ENCODE measurements around the gene ELAVL3. TPM values are rescaled to one million over a fixed set of nuclear protein-coding genes. Genes with fewer than 3 reads are reported as not detected.
"Not testable (repeated sequence)": the region's sequence is repeated elsewhere in the genome, so short reads cannot be mapped to it uniquely, and the experiment has no call there.

The ELAVL3 gene
- total RNA-seq, 4 donors from 2014 or later: 0.95 TPM; not detected in 3

DNA sequence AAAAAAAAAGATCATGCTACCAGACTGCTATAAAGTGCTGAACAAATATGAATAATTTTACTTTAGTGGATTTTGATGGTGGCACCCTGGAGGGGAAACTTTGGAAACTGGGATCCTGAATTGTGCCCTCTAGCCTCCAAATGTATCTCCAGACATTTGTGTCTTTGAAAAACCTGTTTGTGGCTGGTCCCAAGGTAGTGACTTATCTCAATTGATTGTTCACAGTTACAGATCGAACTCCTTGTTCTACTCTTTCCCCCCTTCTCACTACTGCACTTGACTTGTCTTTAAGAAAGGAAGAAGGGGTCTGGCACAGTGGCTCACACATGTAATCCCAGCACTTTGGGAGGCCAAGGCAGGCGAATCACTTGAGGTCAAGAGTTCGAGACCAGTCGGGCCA, 72.3 kb downstream of the ELAVL3 start:
- no peaks in the 10 kb centered on the region for H3K9me3 ChIP-seq
- H3K4me3 ChIP-seq: no peak overlapping the region
- no peaks in the 10 kb centered on the region for H3K27me3 ChIP-seq
- no peak for DNase-seq
- H3K27ac ChIP-seq: no peak overlapping the region
- no peaks in the 10 kb centered on the region for H3K36me3 ChIP-seq
- no peak for TF ChIP-seq POLR2A (IDR thresholded peaks at IDR 0.05)
- TF ChIP-seq, protein P1, sequence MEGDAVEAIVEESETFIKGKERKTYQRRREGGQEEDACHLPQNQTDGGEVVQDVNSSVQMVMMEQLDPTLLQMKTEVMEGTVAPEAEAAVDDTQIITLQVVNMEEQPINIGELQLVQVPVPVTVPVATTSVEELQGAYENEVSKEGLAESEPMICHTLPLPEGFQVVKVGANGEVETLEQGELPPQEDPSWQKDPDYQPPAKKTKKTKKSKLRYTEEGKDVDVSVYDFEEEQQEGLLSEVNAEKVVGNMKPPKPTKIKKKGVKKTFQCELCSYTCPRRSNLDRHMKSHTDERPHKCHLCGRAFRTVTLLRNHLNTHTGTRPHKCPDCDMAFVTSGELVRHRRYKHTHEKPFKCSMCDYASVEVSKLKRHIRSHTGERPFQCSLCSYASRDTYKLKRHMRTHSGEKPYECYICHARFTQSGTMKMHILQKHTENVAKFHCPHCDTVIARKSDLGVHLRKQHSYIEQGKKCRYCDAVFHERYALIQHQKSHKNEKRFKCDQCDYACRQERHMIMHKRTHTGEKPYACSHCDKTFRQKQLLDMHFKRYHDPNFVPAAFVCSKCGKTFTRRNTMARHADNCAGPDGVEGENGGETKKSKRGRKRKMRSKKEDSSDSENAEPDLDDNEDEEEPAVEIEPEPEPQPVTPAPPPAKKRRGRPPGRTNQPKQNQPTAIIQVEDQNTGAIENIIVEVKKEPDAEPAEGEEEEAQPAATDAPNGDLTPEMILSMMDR (IDR thresholded peaks at IDR 0.05): no peak
- no peaks in the 10 kb centered on the region for H3K4me1 ChIP-seq

DNA sequence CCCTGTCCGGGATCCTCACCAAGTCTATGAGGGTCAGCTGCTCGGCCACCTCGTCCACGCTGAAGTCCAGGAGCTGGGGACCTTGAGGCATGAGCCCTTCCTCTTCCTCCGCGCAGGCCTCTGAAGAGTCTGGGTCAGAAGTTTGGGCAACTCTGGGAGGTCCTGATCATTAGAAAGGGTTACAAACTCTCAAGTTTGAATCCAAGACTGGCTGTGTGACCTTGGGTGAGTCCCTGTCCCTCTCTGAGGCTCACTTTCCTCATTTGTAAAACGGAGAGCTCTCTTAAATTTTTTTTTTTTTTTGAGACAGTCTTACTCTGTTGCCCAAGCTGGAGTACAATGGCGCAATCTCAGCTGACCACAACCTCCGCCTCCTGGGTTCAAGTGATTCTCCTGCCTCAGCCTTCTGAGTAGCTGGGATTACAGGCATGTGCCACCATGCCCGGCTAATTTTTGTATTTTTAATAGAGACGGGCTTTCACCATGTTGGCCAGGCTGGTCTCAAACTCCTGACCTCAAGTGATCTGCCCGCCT, 74.1 kb downstream of the ELAVL3 start:
- not testable (repeated sequence) for H3K36me3 ChIP-seq, H3K4me3 ChIP-seq, H3K27ac ChIP-seq, DNase-seq, H3K27me3 ChIP-seq, H3K4me1 ChIP-seq, H3K9me3 ChIP-seq

DNA sequence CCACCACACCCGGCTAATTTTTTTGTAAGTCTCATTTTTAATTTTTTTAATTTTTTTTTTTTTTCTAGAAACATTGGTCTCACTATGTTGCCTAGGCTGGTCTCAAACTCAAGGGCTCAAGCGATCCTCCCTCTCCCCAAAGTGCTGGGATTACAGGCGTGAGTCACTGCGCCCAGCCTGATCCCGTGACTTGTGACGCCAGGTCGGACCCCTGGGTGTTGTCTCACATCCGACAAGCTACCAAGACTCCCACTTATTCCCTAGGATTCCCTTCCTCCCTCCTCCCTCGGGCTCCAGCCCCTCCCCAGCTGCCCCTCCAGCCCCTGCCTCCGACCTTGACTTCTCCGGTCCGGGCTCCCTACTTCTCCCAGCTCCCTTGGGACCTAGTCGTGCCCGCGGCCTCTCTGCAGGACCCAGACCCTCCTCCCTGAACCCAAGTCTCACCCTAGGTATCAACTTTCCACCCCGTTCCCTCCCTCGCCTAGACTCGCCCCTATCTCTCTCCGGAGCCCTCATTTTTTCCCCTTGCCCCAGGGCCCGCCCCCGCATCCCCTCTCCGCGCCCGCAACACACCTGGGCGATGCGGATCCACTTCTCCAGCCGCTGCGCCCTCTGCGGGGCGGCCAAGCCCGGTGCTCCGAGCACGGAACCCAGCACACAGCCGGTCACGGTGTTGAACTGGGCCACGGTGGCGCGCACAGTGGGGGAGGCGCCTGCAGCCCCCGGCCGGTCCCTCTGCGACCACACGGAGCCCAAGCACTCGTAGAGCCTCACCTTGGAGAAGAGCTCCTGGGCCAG, 74.8 kb downstream of the ELAVL3 start:
- no peak overlapping the region for H3K27ac ChIP-seq
- H3K27me3 ChIP-seq: no peaks in the 10 kb centered on the region
- no peaks in the 10 kb centered on the region for H3K36me3 ChIP-seq
- no peaks in the 10 kb centered on the region for H3K9me3 ChIP-seq
- TF ChIP-seq POLR2A (IDR thresholded peaks at IDR 0.05): no peak
- TF ChIP-seq, protein P1 (IDR thresholded peaks at IDR 0.05): peak in 1 of 6 experiments; percentile 5
- no peaks in the 10 kb centered on the region for H3K4me1 ChIP-seq
- H3K4me3 ChIP-seq: no peak overlapping the region
- no peak for DNase-seq

DNA sequence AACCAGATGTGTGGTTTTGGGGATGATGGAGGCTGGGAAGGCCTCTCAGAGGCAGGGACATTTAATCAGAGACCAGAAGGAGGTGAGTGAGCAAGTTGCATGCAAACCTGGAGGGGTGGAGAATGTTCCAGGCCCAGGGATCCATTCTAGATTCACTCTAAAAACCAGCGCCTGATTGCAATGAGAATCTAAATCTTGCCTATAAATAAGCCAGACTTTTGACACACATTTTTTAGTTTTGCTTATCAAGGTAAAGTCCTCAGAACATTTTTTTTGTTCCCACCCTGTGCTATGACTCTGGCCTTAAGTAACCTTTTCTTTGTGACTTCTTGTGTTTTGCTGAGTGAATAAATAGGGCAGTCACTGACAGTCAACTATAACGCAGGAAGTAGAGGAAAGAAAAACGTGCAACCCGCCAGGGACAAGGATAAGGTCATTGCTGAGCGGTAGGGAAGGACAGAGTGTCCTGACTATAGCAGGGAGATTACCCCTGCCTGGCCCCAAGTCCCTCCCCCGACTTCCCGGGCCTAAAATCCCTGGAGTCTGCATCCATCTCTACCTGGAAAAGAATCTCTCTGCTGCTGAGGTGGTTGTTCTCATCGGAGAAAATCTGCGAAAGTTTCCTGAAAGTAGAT, 76.1 kb downstream of the ELAVL3 start:
- no peaks in the 10 kb centered on the region for H3K36me3 ChIP-seq
- TF ChIP-seq, protein P1 (IDR thresholded peaks at IDR 0.05): no peak
- TF ChIP-seq POLR2A (IDR thresholded peaks at IDR 0.05): no peak
- H3K27me3 ChIP-seq: no peaks in the 10 kb centered on the region
- no peak for DNase-seq
- H3K27ac ChIP-seq: no peak overlapping the region
- no peaks in the 10 kb centered on the region for H3K9me3 ChIP-seq
- H3K4me3 ChIP-seq: no peak overlapping the region
- no peaks in the 10 kb centered on the region for H3K4me1 ChIP-seq

DNA sequence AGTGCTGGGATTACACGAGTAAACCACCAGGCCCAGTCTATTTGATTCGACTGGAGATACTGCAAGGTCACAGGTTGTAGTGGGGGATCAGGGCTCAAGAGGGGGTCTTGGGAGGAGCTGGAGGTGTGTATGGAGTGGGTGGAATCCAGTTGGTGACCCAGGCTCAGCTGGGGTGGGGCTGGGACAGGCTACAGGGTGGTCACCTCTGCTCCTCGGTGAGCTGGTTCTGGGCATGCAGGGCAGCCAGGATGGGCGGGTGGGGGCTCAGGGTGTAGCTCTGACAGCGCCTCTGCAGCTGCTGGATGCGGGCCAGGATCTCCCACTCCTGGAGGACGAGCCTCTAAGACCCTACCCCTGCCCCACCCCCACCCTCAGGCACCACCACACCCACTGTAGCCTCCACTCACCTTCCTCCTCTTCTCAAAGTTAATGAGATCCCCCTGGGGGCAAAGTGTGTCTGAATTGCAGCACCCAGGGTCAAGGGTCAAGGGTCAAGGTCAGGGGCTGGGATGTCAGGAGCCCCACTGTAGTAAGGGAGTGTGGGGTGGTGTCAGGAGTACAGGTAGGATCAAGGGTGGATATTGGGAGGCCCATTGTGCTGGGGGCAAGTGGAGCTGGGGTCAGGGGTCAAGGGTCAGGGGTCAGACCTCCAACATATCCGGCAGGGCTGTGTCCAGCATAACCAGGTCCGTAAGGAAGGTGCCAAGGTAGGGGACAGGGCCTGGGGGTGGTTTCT, 78.9 kb downstream of the ELAVL3 start:
- H3K4me1 ChIP-seq: no peaks in the 10 kb centered on the region
- H3K36me3 ChIP-seq: no peaks in the 10 kb centered on the region
- H3K27ac ChIP-seq: no peak overlapping the region
- TF ChIP-seq POLR2A (IDR thresholded peaks at IDR 0.05): no peak
- TF ChIP-seq, protein P1 (IDR thresholded peaks at IDR 0.05): no peak
- no peaks in the 10 kb centered on the region for H3K27me3 ChIP-seq
- no peak overlapping the region for H3K4me3 ChIP-seq
- no peak for DNase-seq
- no peaks in the 10 kb centered on the region for H3K9me3 ChIP-seq

Small RNAs within 50 kb of the gene (small RNA-seq; reads per million reads assigned to genes)
- gene MIR7974 (0 to 1.8 reads per million in 2 donors), gene RF00019 (0 reads per million in 2 donors), gene RN7SL833P (0 to 0.06 reads per million in 2 donors)

Other genes with a start within 250 kb of the ELAVL3 start
- not detected for gene ANGPTL8, start 241.4 kb downstream of the ELAVL3 start, total RNA-seq
- 100 to 1,000 TPM in 3 of 4 donors, 10 to 100 TPM in 1; 66.4 to 194 (median 157) TPM for gene DOCK6, start 218.5 kb downstream of the ELAVL3 start, total RNA-seq
- gene TSPAN16, start 184.9 kb downstream of the ELAVL3 start, total RNA-seq: not detected
- 10 to 100 TPM in 3 of 4 donors, 1 to 10 TPM in 1; 9.5 to 16.4 (median 12.7) TPM for gene RAB3D, start 141.4 kb downstream of the ELAVL3 start, total RNA-seq
- 100 to 1,000 TPM in 3 of 4 donors, 10 to 100 TPM in 1; 77.6 to 212 (median 168) TPM for gene TMEM205, start 134.8 kb downstream of the ELAVL3 start, total RNA-seq
- 100 to 1,000 TPM in 1 of 4 donors, 10 to 100 TPM in 3; 25.6 to 157 (median 65.6) TPM for gene CCDC159, start 134.5 kb downstream of the ELAVL3 start, total RNA-seq
- 10 to 100 TPM in 2 of 4 donors, 1 to 10 TPM in 2; 6.8 to 18.2 (median 10.1) TPM for gene PLPPR2, start 125.6 kb downstream of the ELAVL3 start, total RNA-seq
- gene SWSAP1, start 106.4 kb downstream of the ELAVL3 start, total RNA-seq: 1 to 10 TPM in 2 of 4 donors, under 1 TPM in 1, not detected in 1; 0.76 to 3.2 (median 1.9) TPM
- gene EPOR, start 96.7 kb downstream of the ELAVL3 start, total RNA-seq: 1 to 10 TPM; 1.2 to 5.0 (median 3.0) TPM
- 10 to 100 TPM in 1 of 4 donors, 1 to 10 TPM in 3; 2.5 to 51.2 (median 6.3) TPM for gene RGL3, start 61.7 kb downstream of the ELAVL3 start, total RNA-seq
- 1 to 10 TPM in 1 of 4 donors, not detected in 3; 1.5 TPM for gene ODAD3, start 45.9 kb downstream of the ELAVL3 start, total RNA-seq
- gene PRKCSH, start 45.4 kb downstream of the ELAVL3 start, total RNA-seq: 100 to 1,000 TPM; 161 to 239 (median 194) TPM
- 10 to 100 TPM in 3 of 4 donors, 1 to 10 TPM in 1; 8.6 to 33.7 (median 23.3) TPM for gene ZNF653, start 24.8 kb upstream of the ELAVL3 start, total RNA-seq
- gene ECSIT, start 48.1 kb upstream of the ELAVL3 start, total RNA-seq: 10 to 100 TPM; 50.1 to 94.0 (median 70.4) TPM
- gene CNN1, start 57.8 kb upstream of the ELAVL3 start, total RNA-seq: 10 to 100 TPM; 21.2 to 88.2 (median 25.7) TPM
- 10 to 100 TPM; 30.5 to 39.2 (median 32.2) TPM for gene ELOF1, start 78.2 kb upstream of the ELAVL3 start, total RNA-seq
- 10 to 100 TPM; 16.5 to 36.3 (median 23.4) TPM for gene ACP5, start 96.6 kb upstream of the ELAVL3 start, total RNA-seq
- gene ZNF627, start 116.4 kb upstream of the ELAVL3 start, total RNA-seq: 10 to 100 TPM in 1 of 4 donors, 1 to 10 TPM in 3; 4.4 to 10.7 (median 5.5) TPM

All from Peyer's patch (tissue), 4 donors.